IPS DF 19.7 (cell line): Measurements from ENCODE around the gene SUCLA2.
A peak's percentile ranks its signal among the peaks of the same experiment; 100 is the strongest.

Experiments used
- DNase-seq: peaks from one replicate; pipeline ENCODE4 v3.0.0-alpha.2; 2013; ENCODE audit warnings: low read depth, low spot score

The SUCLA2 gene

DNA sequence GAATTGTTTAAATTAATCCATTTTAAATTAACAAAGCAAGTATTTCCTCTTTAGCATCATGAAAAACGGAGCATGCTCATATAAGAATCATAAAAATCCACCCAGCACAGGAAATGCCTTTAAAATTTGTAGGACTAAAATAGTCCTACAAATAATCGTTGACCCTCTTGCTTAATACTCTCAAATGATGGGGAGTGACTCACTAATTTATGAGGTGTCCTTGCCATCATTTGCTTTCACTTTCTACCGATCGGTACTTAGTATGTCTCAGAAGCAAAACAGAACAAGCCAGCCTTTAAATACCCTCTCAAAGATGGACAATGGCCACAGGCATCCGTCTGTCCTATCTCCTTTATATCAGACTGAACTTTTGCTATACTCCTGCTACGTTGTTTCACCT is 97.2 kb downstream of the SUCLA2 start:
- no peak for DNase-seq

DNA sequence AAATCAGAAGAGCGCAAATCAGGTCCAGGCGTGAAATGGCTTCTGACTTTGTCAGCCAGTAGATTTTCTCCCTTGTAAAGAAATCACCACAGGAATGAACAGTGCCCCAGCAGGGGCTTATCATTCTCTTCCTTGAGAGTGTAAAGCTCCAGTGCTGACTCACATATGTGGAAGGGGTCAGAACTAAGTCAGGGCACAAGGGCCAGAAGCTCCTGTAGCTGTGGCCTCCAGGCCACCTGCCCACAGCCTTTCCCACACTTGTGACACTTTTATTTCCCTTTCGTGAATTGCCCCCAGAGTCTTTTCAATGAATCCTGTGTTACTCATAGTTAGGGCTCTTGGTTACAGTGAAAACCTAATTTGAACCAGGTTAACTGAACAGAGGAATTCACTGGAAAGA is 99.6 kb downstream of the SUCLA2 start:
- no peak for DNase-seq

DNA sequence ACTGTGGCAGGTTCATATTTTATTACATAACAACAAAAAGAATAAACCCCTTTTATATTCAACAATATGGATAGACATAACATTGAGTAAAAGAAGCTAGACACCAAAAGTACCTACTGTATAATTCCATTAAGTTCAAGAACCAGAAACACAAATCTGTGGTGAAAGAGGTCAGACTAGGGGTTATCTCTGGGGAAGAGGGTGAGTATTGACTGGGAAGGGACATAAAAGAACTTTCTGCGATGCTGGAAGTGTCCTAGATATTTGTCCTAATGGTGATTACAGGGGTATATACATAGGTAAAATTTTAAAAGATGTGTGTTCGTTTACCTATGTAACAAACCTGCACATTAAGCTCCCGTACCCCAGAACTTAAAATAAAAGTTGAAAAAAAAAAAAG is 103.0 kb downstream of the SUCLA2 start:
- no peak for DNase-seq

DNA sequence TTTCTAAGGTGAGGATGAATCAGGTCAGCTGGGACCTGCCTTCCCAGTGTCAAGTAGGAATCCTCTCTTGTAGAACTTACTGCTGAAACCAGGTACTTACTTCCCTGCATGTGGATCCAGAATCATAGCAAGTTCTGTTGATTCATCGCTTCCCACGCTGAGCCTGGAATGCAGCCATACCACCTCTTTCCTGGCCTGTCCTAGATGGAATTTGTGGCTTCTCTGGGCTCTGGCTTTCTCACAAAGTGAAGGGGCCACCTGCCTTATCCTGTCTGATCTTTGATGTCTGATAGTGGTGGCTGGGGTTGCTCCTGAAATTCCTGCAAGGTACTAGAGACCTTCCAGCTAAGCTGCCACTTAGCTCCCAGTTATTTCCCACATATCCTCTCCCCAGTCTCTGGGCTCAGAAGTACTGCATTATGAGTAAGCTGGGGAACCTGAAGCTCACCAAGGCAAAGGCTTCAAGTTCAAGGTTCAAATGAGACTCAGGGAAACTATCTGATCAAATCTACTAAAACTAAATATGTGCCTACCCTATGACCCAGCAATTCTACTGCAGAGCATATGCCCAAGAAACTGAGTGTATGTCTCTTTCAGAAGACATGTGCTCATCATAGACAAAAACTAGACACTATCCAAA is 103.5 kb downstream of the SUCLA2 start:
- DNase-seq, result peak; percentile 45

DNA sequence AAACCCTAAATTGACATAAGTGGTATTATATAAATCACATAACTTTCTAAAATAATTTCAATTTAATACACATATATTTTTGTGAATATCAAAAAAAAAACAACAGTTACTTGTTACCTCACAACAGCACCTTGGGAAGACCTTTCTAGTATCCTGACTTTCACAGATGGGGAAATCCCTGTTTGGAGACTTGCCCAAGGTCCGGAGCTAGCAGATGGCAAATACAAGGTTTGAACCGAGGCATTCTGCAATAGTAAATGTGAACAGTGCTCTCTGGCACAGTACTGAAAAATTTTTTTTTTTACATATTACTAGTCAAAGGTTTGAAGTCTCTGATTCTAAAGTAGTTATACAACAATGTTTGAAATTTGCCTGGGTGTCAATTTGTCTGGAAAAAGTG is 104.5 kb downstream of the SUCLA2 start:
- DNase-seq, result no peak

DNA sequence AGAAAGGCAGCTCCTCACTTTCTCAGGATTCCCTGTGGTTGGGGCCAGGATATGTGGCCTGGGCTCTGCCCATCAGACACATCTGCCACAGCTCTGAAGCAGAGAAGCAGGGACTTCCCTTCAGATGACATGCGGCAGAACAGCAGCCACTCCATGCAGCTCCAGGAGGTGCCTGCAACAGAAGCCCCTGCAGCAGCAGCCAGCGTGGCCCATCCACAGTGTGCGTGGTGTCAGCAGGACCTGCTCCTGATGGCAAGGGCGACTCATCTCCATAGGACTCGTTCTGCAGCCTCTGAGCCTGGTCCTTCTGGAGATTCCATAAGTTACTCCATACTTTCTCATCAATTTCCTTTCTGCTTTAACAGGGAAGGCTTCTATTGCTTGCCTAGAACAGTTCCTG is 105.0 kb downstream of the SUCLA2 start:
- DNase-seq, result no peak

DNA sequence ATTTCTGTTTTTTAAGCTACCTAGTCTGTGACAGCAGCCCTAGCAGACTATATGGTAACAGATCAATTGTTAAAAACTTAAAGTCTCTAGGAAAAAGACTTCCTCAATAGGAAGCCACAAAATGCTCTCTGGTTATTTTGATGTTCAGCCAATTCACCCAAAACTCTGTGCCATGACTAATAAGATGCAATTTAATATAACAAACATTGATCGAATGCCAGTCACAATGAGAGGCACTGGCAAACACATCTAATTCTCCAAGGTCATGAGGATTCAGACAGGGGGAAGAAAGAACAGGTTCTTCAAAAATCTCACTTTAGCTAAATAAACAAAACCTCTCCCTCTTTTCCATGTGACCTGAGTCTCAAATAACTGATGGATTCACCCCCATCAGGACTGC is 107.5 kb downstream of the SUCLA2 start:
- DNase-seq, result no peak
